GM12873 (cell line): ENCODE results near the gene MCAM.

Source experiments
- CTCF ChIP-seq: IDR thresholded peaks from 2 replicates; pipeline ENCODE4 v1.5.1; 2012; ENCODE audit warnings: low read depth, mild to moderate bottlenecking, moderate library complexity, low read length, control low read depth; ENCODE audit not compliant: insufficient read depth; ENCODE audit errors: missing control alignments

Gene MCAM

GRCh38 chr11:119316729-119317591 is at the start of gene MCAM:
TSS of gene MCAM (minus strand) at chr11:119317130. CDS start at chr11:119317101, 29 bp downstream.
- no peak for TF ChIP-seq CTCF

- TF ChIP-seq CTCF, result no peak
Observed at GRCh38 chr11:119365071-119365591, 48.2 kb upstream of the MCAM start.

GRCh38 chr11:119363851-119364590 is 47.1 kb upstream of the MCAM start:
- no peak for TF ChIP-seq CTCF

- TF ChIP-seq CTCF, result no peak
Observed at GRCh38 chr11:119363081-119363850, 46.3 kb upstream of the MCAM start.

GRCh38 chr11:119362741-119363080 is 45.8 kb upstream of the MCAM start:
- no peak for TF ChIP-seq CTCF

- TF ChIP-seq CTCF, result no peak
Observed at GRCh38 chr11:119361941-119362725, 45.2 kb upstream of the MCAM start.
